Measurements from ENCODE around the gene ARFRP1. TPM values are rescaled to one million over a fixed set of nuclear protein-coding genes. Genes with fewer than 3 reads are reported as not detected.

ARFRP1 gene
- total and polyA plus RNA-seq, 2 of the 13 experiments (the other 11 are each of a cell fraction or from before 2014, with no cell fraction given): 32.0 to 51.1 TPM

DNA sequence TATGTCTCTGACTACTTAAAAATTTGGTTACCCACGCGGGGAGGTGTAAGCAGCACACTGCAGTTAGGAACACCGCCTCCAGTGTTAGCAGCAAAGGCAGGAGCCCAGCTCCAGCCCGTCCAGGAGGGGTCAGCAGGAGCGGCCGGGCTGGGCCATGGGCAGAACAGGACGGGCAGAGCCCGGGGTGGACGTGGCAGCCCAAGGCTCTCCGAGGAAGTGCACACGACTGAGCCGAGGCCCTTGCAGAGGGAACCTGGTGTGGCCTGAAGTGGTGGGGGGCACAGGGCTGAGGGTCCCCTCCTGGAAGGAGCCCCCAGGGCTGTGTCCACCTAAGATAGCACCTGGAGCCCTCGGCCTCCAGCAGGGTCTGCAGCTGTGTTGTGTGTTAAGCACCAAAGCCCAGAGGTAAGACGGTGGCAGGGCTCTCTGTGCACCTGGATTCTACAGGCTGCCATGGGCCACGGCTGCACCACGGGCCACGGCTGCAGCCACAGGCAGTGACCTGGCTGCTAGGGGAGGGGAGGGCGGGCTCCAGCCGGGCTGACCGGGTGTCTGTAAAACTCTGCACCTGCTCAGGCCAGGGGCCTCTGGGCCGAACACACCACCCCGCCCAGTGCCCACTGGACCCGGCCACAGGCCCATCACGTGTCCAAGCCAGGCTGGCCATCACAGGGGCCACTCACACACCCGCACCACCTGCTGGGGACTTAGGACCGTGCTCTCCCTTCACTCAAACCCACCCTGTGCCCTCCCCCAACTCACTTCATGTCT is 38.4 kb upstream of the ARFRP1 start (continued):
- TF ChIP-seq SMARCE1 (IDR thresholded peaks at IDR 0.05; ENCODE audit: borderline replicate concordance): no peak
- no peak for TF ChIP-seq MYNN (CRISPR knock-in tag; IDR thresholded peaks at IDR 0.05; ENCODE audit: low read depth)
- TF ChIP-seq DR1 (CRISPR knock-in tag; IDR thresholded peaks at IDR 0.05): peak; percentile 53; the same call in 1 of the 2 replicates
- TF ChIP-seq STAG1 (CRISPR knock-in tag; IDR thresholded peaks at IDR 0.05): peak; percentile 22; the same call in 1 of the 2 replicates
- no peak for TF ChIP-seq ZNF251 (CRISPR knock-in tag; IDR thresholded peaks at IDR 0.05)
- peak; percentile 92; the same call in 1 of the 2 replicates for TF ChIP-seq PCBP1 (IDR thresholded peaks at IDR 0.05; ENCODE audit: borderline replicate concordance, low read depth, low read length)
- TF ChIP-seq SALL2 (CRISPR knock-in tag; IDR thresholded peaks at IDR 0.05): no peak
- no peak for TF ChIP-seq ZNF33A (CRISPR knock-in tag; IDR thresholded peaks at IDR 0.05; ENCODE audit: borderline replicate concordance)
- 0 out of 2 replicates have a peak, but pooled peaks have one; percentile 13 for TF ChIP-seq TFE3 (CRISPR knock-in tag; IDR thresholded peaks at IDR 0.05)
- TF ChIP-seq ZNF724P (CRISPR knock-in tag; IDR thresholded peaks at IDR 0.05; ENCODE audit: borderline replicate concordance): no peak
- TF ChIP-seq ZSCAN22 (CRISPR knock-in tag; IDR thresholded peaks at IDR 0.05): no peak
- no peak for TF ChIP-seq ESRRA (CRISPR knock-in tag; IDR thresholded peaks at IDR 0.05; ENCODE audit: low read depth)
- TF ChIP-seq ZNF503 (CRISPR knock-in tag; IDR thresholded peaks at IDR 0.05): no peak
- TF ChIP-seq, protein P1, sequence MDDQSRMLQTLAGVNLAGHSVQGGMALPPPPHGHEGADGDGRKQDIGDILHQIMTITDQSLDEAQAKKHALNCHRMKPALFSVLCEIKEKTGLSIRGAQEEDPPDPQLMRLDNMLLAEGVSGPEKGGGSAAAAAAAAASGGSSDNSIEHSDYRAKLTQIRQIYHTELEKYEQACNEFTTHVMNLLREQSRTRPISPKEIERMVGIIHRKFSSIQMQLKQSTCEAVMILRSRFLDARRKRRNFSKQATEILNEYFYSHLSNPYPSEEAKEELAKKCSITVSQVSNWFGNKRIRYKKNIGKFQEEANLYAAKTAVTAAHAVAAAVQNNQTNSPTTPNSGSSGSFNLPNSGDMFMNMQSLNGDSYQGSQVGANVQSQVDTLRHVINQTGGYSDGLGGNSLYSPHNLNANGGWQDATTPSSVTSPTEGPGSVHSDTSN (CRISPR knock-in tag; IDR thresholded peaks at IDR 0.05; ENCODE audit: borderline replicate concordance): no peak
- TF ChIP-seq NCOA2 (CRISPR knock-in tag; IDR thresholded peaks at IDR 0.05): no peak
- TF ChIP-seq ZNF572 (CRISPR knock-in tag; IDR thresholded peaks at IDR 0.05): 0 out of 2 replicates have a peak, but pooled peaks have one; percentile 27
- TF ChIP-seq TBX2 (CRISPR knock-in tag; IDR thresholded peaks at IDR 0.05; ENCODE audit: borderline replicate concordance): 0 out of 2 replicates have a peak, but pooled peaks have one; percentile 33
- TF ChIP-seq ZNF597 (CRISPR knock-in tag; IDR thresholded peaks at IDR 0.05): no peak
- TF ChIP-seq, protein P2, sequence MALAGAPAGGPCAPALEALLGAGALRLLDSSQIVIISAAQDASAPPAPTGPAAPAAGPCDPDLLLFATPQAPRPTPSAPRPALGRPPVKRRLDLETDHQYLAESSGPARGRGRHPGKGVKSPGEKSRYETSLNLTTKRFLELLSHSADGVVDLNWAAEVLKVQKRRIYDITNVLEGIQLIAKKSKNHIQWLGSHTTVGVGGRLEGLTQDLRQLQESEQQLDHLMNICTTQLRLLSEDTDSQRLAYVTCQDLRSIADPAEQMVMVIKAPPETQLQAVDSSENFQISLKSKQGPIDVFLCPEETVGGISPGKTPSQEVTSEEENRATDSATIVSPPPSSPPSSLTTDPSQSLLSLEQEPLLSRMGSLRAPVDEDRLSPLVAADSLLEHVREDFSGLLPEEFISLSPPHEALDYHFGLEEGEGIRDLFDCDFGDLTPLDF (CRISPR knock-in tag; IDR thresholded peaks at IDR 0.05): no peak
- no peak for TF ChIP-seq ZNF672 (CRISPR knock-in tag; IDR thresholded peaks at IDR 0.05)
- no peak for TF ChIP-seq ZNF776 (CRISPR knock-in tag; IDR thresholded peaks at IDR 0.05)
- TF ChIP-seq RAD51 (IDR thresholded peaks at IDR 0.05; ENCODE audit: borderline replicate concordance): no peak
- no peak for TF ChIP-seq ZNF232 (CRISPR knock-in tag; IDR thresholded peaks at IDR 0.05; ENCODE audit: borderline replicate concordance)
- no peak for TF ChIP-seq ZNF749 (CRISPR knock-in tag; IDR thresholded peaks at IDR 0.05; ENCODE audit: borderline replicate concordance)
